ENCODE measurements around the gene TLE2.

DNA sequence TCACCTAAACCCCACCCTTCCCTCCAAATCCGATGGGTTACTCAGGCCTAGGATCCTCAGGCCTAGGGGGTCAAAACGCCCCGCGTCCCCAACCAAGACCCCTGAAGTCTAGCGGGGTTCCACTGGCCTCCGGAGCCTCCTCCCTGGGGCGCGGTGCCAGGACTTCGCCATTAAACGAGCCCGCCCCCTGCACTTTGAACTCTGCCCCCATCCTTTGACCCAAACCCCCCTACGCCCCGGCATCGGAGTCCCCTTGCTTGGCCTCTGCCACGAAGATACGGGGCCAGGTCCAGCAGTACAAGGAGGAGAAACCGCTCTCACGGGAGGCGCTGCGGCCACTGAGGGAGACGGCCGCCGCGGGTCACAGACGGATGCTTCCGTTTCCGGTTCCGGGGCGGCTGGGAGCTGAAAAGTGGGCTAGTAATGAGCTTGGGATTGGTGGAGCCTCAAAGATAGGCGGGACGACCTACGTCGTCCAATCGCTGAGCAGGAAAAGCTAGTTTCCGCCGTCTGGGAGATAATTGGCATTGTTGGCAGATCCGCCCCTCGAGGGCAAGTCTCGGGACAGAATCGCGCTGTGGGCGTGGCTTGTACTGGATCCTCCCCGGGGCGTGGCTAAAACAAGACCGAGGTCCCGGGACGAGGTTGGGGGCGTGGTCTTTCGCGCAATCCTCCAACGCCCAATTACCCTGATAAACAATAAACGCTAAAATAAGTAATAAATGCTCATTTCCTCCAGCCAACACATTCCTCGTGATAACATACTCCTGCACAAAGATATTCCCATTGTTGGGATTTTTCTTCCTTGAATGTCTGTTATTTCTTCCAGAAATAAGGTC is 78.6 kb downstream of the TLE2 start:
- TF ChIP-seq POLR2A (IDR thresholded peaks at IDR 0.05) (peak; percentile 68 to 86), EP300 (IDR thresholded peaks at IDR 0.05) (peak; percentile 83 to 97)
- TF ChIP-seq, protein P1, sequence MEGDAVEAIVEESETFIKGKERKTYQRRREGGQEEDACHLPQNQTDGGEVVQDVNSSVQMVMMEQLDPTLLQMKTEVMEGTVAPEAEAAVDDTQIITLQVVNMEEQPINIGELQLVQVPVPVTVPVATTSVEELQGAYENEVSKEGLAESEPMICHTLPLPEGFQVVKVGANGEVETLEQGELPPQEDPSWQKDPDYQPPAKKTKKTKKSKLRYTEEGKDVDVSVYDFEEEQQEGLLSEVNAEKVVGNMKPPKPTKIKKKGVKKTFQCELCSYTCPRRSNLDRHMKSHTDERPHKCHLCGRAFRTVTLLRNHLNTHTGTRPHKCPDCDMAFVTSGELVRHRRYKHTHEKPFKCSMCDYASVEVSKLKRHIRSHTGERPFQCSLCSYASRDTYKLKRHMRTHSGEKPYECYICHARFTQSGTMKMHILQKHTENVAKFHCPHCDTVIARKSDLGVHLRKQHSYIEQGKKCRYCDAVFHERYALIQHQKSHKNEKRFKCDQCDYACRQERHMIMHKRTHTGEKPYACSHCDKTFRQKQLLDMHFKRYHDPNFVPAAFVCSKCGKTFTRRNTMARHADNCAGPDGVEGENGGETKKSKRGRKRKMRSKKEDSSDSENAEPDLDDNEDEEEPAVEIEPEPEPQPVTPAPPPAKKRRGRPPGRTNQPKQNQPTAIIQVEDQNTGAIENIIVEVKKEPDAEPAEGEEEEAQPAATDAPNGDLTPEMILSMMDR (IDR thresholded peaks at IDR 0.05), result no peak
